Measurements from ENCODE around the gene DNAJA4.

Gene DNAJA4

GRCh38 chr15:78291052-78291451 is 26.7 kb downstream of the DNAJA4 start:
- in situ Hi-C loops (cut with HindIII; ENCODE audit: low pct_ligation_motif_present, low sequenced_read_pairs) = no loop called here
- Histone ChIP-seq H3K4me3 (ENCODE audit: low read depth, low read length) (no peak overlapping the region), H3K27me3 (replicated peaks) (no peaks in the 10 kb centered on the region), H3K27ac (no peak overlapping the region), H3K36me3 (replicated peaks) (peaks cover 50% of the 10 kb centered on the region)
- TF ChIP-seq CTCF (IDR thresholded peaks at IDR 0.05; ENCODE audit: low read depth, low read length, missing control alignments) = no peak
- no peak for DNase-seq

- DNase-seq = no peak
- Histone ChIP-seq H3K27ac (no peak overlapping the region), H3K36me3 (replicated peaks) (peaks cover 47% of the 10 kb centered on the region), H3K4me3 (ENCODE audit: low read depth, low read length) (no peak overlapping the region), H3K27me3 (replicated peaks) (no peaks in the 10 kb centered on the region)
- TF ChIP-seq CTCF (IDR thresholded peaks at IDR 0.05; ENCODE audit: low read depth, low read length, missing control alignments) = no peak
- in situ Hi-C loops (cut with HindIII; ENCODE audit: low pct_ligation_motif_present, low sequenced_read_pairs) = no loop called here
Observed at GRCh38 chr15:78291698-78292097, 27.3 kb downstream of the DNAJA4 start.

GRCh38 chr15:78292219-78292618 is 27.9 kb downstream of the DNAJA4 start:
- no peak for TF ChIP-seq CTCF (IDR thresholded peaks at IDR 0.05; ENCODE audit: low read depth, low read length, missing control alignments)
- Histone ChIP-seq H3K27me3 (replicated peaks) (no peaks in the 10 kb centered on the region), H3K4me3 (ENCODE audit: low read depth, low read length) (no peak overlapping the region), H3K27ac (no peak overlapping the region), H3K36me3 (replicated peaks) (peaks cover 44% of the 10 kb centered on the region)
- in situ Hi-C loops (cut with HindIII; ENCODE audit: low pct_ligation_motif_present, low sequenced_read_pairs) = no loop called here
- no peak for DNase-seq

- in situ Hi-C loops (cut with HindIII; ENCODE audit: low pct_ligation_motif_present, low sequenced_read_pairs) = no loop called here
- H3K36me3 ChIP-seq (replicated peaks) = no peaks in the 10 kb centered on the region
- peak within 1 kb of the TSS; percentile 100 for H3K4me3 ChIP-seq (ENCODE audit: low read depth, low read length)
Observed at GRCh38 chr15:78299101-78299930, 35.0 kb downstream of the DNAJA4 start, which contains the start of gene SKIC8. Gene SKIC8, minus strand, starts transcription at chr15:78299609. Its CDS starts 3,923 bp downstream, at chr15:78295686.

GRCh38 chr15:78301326-78301725 is 37.0 kb downstream of the DNAJA4 start:
- no peaks in the 10 kb centered on the region for H3K27me3 ChIP-seq (replicated peaks)
- H3K4me3 ChIP-seq (ENCODE audit: low read depth, low read length) = no peak overlapping the region
- H3K36me3 ChIP-seq (replicated peaks) = no peaks in the 10 kb centered on the region
- no peak for TF ChIP-seq CTCF (IDR thresholded peaks at IDR 0.05; ENCODE audit: low read depth, low read length, missing control alignments)
- DNase-seq = no peak
- peak overlapping the region; percentile 83 for H3K27ac ChIP-seq
- in situ Hi-C loops (cut with HindIII; ENCODE audit: low pct_ligation_motif_present, low sequenced_read_pairs) = no loop called here

More at GRCh38 chr15:78299101-78299930, 35.0 kb downstream of the DNAJA4 start, which contains the start of gene SKIC8:
- DNase-seq = peak; percentile 84
- TF ChIP-seq CTCF (IDR thresholded peaks at IDR 0.05; ENCODE audit: low read depth, low read length, missing control alignments) = peak; percentile 22
- Histone ChIP-seq H3K27ac (peak within 1 kb of the TSS; percentile 52), H3K27me3 (replicated peaks) (no peaks in the 10 kb centered on the region)
